Endometrial microvascular endothelial cells (primary cell): Measurements from ENCODE around the gene RASIP1. TPM values are rescaled to one million over a fixed set of nuclear protein-coding genes. Genes with fewer than 3 reads are reported as not detected.

Source experiments
- in situ Hi-C: cut with HindIII; loops from 2 replicates; pipeline ENCODE4 v1.10.0; 2017; ENCODE audit warnings: low sequenced_read_pairs, low pct_unique_long_range_greater_than_20kb; ENCODE audit errors: inconsistent ontology term
- total RNA-seq: library from RNA; depleted of rRNA; stranded (reverse); fragments of >200 nt; gene quantifications from one replicate; pipeline ENCODE4 v1.2.3, GENCODE V29; 2015; ENCODE audit errors: inconsistent ontology term

The RASIP1 gene
- total RNA-seq, 1 donor from 2014 or later = 191 TPM

- in situ Hi-C loops = no loop called here
These were observed 16.8 kb upstream of the RASIP1 start for GRCh38 chr19:48757089-48757675.

DNA sequence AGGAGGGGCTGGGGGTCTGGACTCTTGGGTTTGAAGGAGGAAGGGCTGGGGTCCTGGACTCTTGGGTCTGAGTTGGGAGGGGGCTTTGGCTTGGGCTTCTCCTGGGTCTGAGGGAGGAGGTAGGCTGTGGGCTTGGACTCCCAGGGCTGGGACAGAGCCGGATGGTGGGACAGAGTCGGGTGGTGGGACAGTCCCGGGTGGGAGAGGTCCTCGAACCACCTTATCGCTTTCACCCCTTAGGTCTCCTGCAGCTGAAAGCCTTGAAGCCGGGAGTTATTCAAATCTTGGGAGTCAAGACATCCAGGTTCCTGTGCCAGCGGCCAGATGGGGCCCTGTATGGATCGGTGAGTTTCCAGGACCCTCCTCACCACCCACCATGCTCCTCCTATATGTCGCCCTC lies 16.3 kb upstream of the RASIP1 start:
- in situ Hi-C loops = no loop called here

DNA sequence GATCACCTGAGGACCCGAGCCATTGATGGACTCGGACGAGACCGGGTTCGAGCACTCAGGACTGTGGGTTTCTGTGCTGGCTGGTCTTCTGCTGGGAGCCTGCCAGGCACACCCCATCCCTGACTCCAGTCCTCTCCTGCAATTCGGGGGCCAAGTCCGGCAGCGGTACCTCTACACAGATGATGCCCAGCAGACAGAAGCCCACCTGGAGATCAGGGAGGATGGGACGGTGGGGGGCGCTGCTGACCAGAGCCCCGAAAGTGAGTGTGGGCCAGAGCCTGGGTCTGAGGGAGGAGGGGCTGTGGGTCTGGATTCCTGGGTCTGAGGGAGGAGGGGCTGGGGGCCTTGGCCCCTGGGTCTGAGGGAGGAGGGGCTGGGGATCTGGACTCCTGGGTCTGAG lies 15.8 kb upstream of the RASIP1 start:
- in situ Hi-C loops = no loop called here

DNA sequence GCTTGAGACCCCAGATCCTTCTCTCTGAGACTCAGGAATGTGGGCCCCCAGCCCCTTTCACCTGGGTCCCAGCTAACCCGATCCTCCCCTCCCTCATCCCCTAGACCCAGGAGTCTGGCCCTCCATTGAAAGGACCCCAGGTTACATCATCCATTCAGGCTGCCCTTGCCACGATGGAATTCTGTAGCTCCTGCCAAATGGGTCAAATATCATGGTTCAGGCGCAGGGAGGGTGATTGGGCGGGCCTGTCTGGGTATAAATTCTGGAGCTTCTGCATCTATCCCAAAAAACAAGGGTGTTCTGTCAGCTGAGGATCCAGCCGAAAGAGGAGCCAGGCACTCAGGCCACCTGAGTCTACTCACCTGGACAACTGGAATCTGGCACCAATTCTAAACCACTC lies 15.4 kb upstream of the RASIP1 start:
- in situ Hi-C loops = no loop called here

DNA sequence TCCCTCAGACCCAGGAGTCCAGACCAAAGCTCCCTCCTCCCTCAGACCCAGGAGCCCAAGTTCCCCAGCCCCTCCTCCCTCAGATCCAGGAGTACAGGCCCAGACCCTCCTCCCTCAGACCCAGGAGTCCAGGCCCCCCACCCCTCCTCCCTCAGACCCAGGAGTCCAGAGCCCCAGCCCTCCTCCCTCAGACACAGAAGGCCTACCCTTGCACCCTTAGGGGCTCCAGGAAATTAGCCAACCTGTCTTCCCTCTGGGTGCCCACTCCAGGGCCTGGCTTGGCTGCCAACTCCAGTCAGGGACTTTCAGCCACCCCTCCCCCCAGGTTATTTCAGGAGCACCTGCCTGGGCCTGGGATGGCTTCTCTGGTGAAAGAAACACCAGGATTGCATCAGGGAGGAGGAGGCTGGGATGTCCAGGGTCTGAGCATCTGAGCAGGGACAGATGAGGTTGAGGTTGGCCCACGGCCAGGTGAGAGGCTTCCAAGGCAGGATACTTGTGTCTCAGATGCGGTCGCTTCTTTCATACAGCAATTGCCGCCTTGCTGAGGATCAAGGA lies 14.8 kb upstream of the RASIP1 start, which contains the start of gene FGF21:
Gene FGF21, plus strand, starts transcription at position 441 of the 558 bp plus-strand sequence. CDS start 713 bp downstream, outside the sequence.
- in situ Hi-C loops = no loop called here

GRCh38 chr19:48752496-48753365 lies 12.3 kb upstream of the RASIP1 start, which contains the start of gene FUT1:
Gene FUT1, minus strand, starts transcription at chr19:48752641. Its CDS starts 1,360 bp downstream, at chr19:48751281.
- in situ Hi-C loops = no loop called here

DNA sequence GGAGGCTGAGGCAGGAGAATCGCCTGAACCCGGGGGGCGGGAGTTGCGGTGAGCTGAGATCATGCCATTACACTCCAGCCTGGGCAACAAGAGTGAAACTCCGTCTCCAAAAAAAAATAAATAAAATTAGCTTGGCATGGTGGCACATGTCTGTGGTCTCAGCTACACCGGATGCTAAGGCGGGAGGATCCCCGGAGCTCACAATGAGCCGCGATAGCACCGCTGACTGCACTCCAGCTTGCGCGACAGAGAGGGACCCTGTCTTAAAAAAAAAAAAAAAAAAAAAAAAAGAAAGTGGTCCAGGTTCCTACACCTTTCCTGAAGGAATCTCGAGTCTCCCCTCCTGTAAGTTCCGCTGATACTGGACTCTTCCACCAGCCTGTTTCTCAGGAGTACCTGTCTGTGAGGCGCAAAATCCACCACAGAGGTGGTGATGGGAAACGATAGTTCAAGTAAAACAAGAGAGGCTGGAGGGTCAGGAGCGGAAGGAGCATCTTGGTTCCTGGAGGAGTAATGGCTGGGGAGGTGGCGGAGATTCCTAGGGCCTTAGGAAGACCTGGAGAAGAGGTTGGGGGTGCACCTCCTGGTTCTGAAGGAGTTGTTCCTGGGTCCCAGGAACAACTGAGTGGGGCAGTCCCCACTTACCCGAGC lies 11.6 kb upstream of the RASIP1 start:
- in situ Hi-C loops = no loop called here

DNA sequence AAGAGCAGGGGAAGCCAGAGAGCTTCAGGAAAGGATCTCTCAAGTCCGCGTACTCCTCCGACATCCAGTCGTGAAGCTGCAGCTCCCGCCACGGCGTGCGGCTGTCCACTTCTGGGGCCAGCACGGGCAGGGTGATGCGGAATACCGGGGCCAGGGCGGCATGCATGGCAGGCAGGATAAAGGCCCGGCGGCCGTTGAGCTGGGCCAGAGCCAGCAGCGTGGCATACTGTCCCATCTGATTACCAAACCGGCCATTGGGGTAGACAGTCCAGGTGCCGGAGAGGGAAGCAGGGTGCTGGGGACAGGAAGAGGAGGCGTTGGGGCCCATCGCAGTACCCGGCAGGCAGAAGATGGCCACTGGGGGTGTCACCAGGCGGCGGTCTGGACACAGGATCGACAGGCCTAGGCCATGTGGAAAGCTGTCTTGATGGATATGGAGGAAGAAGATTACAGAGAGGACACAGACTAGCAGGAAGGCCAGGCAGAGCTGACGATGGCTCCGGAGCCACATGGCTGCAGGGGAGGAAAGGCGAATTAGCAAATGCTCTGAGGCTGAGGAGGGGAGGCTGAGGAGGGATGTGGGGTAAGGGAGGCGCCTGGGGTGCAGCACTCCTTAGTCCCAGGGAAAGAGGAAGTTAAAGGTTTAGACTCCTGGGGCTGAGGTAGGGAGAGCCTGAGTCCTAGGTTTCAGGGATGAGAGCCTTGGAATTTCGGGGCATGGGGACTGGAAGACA lies 10.5 kb upstream of the RASIP1 start:
- in situ Hi-C loops = no loop called here

DNA sequence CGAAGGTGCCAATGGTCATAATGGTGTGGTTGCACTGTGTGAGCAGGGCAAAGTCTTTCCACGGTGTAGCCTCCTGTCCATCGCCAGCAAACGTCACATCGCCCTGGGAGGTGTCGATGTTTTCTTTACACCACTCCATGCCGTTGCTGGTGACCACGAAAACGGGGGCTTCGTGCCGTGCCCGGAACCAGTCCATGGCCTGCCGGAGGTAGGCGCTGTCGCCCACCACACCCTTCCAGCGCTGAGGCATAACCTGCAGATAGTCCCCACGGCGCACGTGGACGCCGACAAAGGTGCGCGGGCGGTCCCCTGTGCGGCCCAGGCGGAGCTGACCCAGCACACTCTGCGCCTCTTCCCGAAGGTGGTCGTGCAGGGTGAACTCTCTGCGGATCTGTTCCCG lies 9.9 kb upstream of the RASIP1 start:
- in situ Hi-C loops = no loop called here

DNA sequence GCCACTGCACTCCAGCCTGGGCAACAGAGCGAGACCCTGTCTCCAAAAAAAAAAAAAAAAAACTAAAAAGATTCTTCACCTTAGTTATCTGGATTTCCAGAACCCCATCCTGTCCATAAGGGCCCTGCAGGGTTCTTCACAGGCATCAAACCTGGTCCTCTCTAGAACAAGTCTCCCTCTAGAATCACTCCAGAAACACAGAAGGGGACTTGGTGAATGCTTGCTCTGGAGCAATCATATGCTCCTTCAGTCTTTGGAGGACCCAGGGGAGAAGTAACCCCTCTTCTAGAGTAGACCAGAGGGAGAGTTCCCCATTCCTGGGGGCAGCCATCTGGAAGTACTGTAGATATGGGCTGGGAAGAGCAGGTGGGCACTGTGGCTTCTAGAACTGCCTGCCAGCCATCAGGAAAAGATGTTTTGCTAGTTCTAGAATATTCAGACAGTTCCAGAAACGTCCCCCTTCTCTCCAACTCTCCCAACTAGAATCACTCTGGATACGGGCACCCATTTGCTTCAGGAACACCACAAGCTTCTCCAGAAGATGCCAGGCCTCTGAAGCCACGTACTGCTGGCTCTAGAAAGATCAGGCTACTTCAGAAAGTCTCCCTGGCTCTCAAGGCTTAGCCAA lies 9.3 kb upstream of the RASIP1 start:
- in situ Hi-C loops = no loop called here

- in situ Hi-C loops = no loop called here
These were observed 6.5 kb upstream of the RASIP1 start, which contains the start of gene IZUMO1 for GRCh38 chr19:48746738-48747575. Gene IZUMO1, minus strand, starts transcription at chr19:48746909. Its CDS starts 1,050 bp downstream, at chr19:48745859.

DNA sequence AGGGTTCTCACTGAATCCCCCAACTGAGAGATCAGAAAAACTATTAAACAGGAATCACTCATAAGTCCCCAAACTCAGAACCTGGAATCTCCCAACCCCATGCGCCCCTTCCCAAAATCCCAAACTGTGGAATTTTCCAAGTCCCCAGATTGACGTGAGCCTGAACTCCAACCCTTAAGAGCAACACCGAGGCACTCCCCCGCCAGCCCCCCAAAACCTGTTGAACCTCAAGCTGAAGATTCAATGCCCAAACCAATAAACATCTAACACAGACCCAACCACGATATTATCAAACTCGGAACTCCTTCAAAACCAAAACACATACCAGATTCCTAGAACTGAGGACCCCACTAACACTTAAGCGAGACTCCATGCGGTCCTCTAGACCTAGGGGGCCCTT lies 5.7 kb upstream of the RASIP1 start:
- in situ Hi-C loops = no loop called here

DNA sequence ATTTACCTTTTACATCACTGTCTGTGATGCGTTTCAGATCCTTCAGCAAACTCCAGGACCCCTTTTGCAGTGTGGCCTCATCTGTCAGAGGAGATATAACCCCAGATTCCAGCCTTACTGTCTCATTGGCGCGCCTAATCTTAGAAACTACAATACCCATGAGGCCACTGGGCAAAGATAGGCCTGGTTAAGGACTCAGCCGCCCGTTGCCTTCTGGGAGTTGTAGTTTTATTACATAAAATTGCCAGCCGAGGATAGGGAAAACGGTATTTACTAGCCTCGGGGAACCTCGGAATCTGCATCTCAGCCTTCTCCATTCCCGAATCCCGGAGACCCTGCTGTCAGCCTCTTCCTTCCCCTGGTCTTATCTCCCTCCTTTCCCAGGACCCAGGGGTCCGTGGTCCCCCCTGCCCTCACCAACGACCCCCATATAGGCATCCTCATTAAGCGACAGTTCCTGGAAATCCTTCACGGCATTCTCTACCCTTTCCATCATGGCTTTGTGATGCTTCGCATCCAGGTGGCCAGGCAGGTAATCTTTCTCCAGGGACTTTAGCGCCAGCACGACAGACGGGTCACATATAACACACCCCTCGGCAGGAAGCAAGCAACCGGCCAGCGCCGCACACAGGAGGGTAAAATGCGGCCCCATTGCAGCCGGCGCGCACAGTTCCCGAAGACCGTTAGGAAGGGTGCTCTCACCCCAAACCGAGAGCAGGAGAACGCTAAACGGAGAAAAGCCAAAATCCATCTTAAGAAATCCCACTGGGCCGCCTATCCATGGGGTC lies 5.0 kb upstream of the RASIP1 start:
- in situ Hi-C loops = no loop called here

GRCh38 chr19:48742096-48742495 lies 1.7 kb upstream of the RASIP1 start:
- in situ Hi-C loops = no loop called here

- in situ Hi-C loops = no loop called here
These were observed 954 bp upstream of the RASIP1 start for GRCh38 chr19:48741129-48741999.
